Measurements from ENCODE around the gene PLOD3.

The PLOD3 gene

DNA sequence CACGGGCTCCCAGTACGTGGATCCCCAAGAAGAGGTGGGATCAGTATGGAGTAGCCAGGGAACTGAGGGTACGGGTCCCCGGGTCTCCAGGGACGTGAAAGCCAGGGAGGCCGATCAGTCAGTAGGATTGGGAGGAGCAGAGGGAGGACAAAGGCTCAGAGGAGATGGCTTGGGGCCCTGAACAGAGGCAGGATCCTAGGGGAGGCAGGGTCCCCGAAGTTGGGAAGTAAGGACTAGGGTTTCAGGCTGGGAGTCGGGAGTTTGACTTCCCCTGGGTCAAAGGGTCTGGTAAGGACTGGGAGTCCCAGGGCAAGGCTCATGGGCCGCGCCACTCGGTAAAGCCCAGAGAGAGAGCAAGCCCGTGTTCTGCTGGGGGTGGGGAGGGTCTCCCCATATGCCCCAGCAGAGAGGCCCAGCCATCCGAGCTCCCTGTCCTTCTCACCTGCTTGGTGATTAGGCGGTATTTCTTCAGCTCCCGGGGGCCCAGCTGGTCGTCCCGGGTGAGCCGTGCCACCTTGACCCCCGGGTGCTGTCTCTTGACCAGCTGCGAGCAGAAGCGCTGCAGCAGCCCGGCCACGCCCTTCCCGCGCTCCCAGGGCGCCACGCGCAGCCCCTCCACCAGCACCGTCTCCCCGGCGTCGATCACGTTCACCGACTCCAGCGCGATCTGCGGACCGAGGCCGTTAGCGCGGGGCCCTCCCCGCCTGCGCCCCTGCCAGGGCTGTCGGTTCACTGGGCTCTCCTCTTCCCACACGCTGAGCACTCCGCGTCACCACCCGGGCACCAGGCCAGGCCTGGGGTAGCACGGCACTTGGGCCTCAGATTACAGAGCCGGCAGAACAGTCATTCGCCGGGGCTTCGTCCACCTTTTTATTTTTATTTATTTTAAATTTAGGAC, 44.3 kb downstream of the PLOD3 start:
- H3K36me3 Mint-ChIP-seq (ENCODE audit: low read depth), result no peaks in the 10 kb centered on the region
- H3K4me3 Mint-ChIP-seq, result peak overlapping the region; percentile 41
- H3K27me3 Mint-ChIP-seq, result peaks cover 99% of the 10 kb centered on the region
- H3K27ac Mint-ChIP-seq, result no peak overlapping the region
- no peaks in the 10 kb centered on the region for H3K9me3 Mint-ChIP-seq
- intact Hi-C loops (cut with micrococcal nuclease), result no loop called here
- peaks cover 64% of the 10 kb centered on the region for H3K4me1 Mint-ChIP-seq (ENCODE audit: low read depth)

- no peaks in the 10 kb centered on the region for H3K36me3 Mint-ChIP-seq (ENCODE audit: low read depth)
- no peaks in the 10 kb centered on the region for H3K9me3 Mint-ChIP-seq
- intact Hi-C loops (cut with micrococcal nuclease), result no loop called here
- H3K4me1 Mint-ChIP-seq (ENCODE audit: low read depth), result peaks cover 66% of the 10 kb centered on the region
- H3K4me3 Mint-ChIP-seq, result no peak overlapping the region
- peaks cover 99% of the 10 kb centered on the region for H3K27me3 Mint-ChIP-seq
- H3K27ac Mint-ChIP-seq, result no peak overlapping the region
Observed at GRCh38 chr7:101172005-101172853, 45.2 kb downstream of the PLOD3 start.

GRCh38 chr7:101171442-101171837, 45.9 kb downstream of the PLOD3 start:
- no peak overlapping the region for H3K27ac Mint-ChIP-seq
- intact Hi-C loops (cut with micrococcal nuclease), result no loop called here
- peaks cover 99% of the 10 kb centered on the region for H3K27me3 Mint-ChIP-seq
- H3K4me3 Mint-ChIP-seq, result no peak overlapping the region
- no peaks in the 10 kb centered on the region for H3K9me3 Mint-ChIP-seq
- H3K4me1 Mint-ChIP-seq (ENCODE audit: low read depth), result peaks cover 73% of the 10 kb centered on the region
- no peaks in the 10 kb centered on the region for H3K36me3 Mint-ChIP-seq (ENCODE audit: low read depth)

- Mint-ChIP-seq H3K4me3 (no peak overlapping the region), H3K27ac (peak overlapping the region; percentile 16), H3K4me1 (ENCODE audit: low read depth) (peaks cover 79% of the 10 kb centered on the region), H3K36me3 (ENCODE audit: low read depth) (no peaks in the 10 kb centered on the region), H3K9me3 (no peaks in the 10 kb centered on the region), H3K27me3 (peaks cover 99% of the 10 kb centered on the region)
- intact Hi-C loops (cut with micrococcal nuclease), result no loop called here
Observed at GRCh38 chr7:101170617-101171441, 46.6 kb downstream of the PLOD3 start.

DNA sequence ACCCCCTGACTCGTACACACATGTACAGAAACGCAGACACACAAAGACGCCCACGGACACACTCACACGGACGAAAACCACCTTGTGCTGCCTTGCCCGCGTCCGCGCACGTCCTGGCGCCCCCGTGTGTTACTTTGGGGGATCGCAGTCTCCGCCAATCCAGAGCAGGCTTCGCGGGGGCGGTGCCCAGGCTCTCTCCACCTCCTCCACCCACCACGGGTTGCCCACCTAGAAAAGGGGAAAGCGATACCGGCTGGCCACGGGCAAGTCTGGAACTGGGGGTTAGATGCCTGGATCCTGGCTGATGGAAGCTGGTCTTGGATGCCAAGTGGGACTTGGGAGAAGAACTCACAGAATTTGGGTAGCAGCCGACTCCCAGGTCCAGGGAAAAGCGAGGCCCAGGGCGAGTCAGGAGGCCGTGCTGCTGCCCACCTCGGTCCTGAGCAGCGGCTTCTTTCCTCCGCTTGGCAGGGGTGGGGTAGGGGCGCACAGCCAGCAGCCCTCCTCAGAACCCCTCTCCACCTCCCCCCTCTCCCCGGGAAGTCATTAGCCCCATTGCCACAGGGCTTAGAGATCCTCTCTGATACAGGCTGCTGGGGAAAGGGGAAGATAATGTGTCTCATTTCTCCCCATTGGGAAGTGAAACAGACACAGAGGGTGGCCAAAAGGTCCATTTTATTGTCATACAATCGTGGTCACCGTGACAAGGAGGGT, 47.4 kb downstream of the PLOD3 start:
- peaks cover 99% of the 10 kb centered on the region for H3K27me3 Mint-ChIP-seq
- H3K4me1 Mint-ChIP-seq (ENCODE audit: low read depth), result peaks cover 88% of the 10 kb centered on the region
- H3K36me3 Mint-ChIP-seq (ENCODE audit: low read depth), result no peaks in the 10 kb centered on the region
- H3K27ac Mint-ChIP-seq, result peak overlapping the region; percentile 16
- H3K4me3 Mint-ChIP-seq, result no peak overlapping the region
- H3K9me3 Mint-ChIP-seq, result no peaks in the 10 kb centered on the region
- intact Hi-C loops (cut with micrococcal nuclease), result no loop called here

GRCh38 chr7:101169110-101169837, 48.1 kb downstream of the PLOD3 start:
- Mint-ChIP-seq H3K36me3 (ENCODE audit: low read depth) (no peaks in the 10 kb centered on the region), H3K9me3 (no peaks in the 10 kb centered on the region), H3K27me3 (peaks cover 100% of the 10 kb centered on the region), H3K27ac (no peak overlapping the region), H3K4me1 (ENCODE audit: low read depth) (peaks cover 85% of the 10 kb centered on the region), H3K4me3 (no peak overlapping the region)
- intact Hi-C loops (cut with micrococcal nuclease), result no loop called here

GRCh38 chr7:101168412-101169049, 48.9 kb downstream of the PLOD3 start:
- no peaks in the 10 kb centered on the region for H3K9me3 Mint-ChIP-seq
- H3K27me3 Mint-ChIP-seq, result peaks cover 99% of the 10 kb centered on the region
- H3K36me3 Mint-ChIP-seq (ENCODE audit: low read depth), result no peaks in the 10 kb centered on the region
- no peak overlapping the region for H3K27ac Mint-ChIP-seq
- intact Hi-C loops (cut with micrococcal nuclease), result no loop called here
- peaks cover 78% of the 10 kb centered on the region for H3K4me1 Mint-ChIP-seq (ENCODE audit: low read depth)
- H3K4me3 Mint-ChIP-seq, result no peak overlapping the region

DNA sequence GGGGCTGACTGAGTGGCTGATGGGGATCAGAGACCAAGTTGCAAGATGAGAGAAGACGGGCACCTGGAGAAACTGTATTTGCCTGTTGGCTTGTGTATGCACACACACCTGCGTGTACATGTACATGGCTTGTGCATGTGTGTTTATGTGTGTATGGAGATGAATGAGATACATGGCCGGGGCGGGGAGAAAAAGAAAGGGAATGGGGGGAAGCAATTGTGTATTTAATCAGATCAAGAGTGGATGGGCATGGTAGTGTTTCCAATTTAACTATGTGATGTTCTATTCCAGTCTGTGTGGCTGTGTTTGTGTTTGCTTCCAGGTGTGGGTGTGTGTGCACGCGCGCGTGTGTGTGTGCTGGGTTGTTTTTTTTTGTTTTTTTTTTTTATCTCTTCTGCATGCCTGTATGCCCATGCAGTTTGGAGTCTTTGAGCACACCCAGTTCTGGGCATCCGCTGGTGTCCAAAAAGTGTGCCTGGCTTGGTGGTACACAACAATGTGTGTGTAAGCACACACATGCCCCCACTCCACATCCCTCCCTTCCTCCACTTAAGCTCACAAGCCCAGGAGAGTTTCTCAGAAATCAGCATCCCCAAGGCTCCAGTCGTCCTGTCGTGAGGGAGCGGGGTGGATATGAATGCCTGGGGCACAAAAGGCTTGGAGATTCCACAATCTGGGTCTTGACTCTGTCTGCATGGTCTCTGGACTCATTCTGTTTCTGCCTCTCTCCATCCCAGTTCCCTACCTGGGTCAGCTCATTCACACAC, 49.6 kb downstream of the PLOD3 start:
- Mint-ChIP-seq H3K9me3 (no peaks in the 10 kb centered on the region), H3K4me3 (no peak overlapping the region), H3K27me3 (peaks cover 96% of the 10 kb centered on the region), H3K4me1 (ENCODE audit: low read depth) (peaks cover 71% of the 10 kb centered on the region), H3K27ac (no peak overlapping the region), H3K36me3 (ENCODE audit: low read depth) (no peaks in the 10 kb centered on the region)
- intact Hi-C loops (cut with micrococcal nuclease), result no loop called here

DNA sequence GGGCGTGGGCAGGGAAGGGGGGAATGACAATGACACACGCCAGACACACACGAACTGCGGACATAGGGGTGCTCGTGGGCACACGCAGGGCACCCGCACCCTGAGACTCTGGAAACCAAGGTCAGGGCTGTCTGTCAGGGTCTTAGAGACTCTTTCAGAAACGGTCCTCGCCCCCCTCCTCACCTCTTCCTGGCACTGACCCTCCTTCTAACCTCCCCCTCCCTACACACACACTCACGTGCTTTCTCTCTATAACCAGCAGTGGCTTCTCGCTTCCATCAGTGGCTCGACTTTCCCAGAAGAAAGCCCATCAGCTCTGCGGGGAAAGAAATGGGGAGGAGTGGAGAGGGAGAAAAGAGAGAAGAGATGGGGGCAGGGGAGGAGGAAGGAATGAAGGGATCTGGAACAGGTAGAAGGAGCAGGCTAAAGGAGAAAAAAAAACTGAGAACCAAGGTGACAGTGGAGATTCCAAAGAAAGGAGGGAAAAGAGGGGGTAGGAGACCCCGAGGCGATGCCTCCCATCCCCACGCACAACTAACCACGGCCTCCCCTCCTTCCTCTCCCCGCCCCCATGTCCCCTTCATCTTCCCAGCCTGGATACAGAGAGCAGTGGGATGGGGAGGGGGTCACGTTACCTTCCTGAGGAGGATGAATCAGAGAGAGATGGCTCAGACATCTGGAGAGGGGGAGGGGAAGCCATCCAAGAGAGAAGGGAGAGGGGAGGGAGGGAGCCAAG, 50.3 kb downstream of the PLOD3 start:
- intact Hi-C loops (cut with micrococcal nuclease), result no loop called here
- Mint-ChIP-seq H3K4me3 (no peak overlapping the region), H3K4me1 (ENCODE audit: low read depth) (peaks cover 69% of the 10 kb centered on the region)

DNA sequence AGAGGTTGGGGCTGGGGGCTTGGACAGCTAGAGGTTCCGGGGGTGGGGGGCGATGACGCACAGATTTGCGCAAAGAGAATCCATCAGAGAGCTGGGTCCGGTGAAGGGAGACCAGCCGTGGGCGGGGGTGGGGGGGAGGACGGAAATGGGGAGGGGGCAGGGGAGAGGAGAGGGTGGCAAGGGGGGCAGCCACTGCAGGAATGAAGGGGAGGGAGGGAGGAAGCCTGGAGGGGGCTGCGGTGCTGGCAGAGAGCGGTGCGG, 50.8 kb downstream of the PLOD3 start:
- Mint-ChIP-seq H3K36me3 (ENCODE audit: low read depth) (peaks cover 2% of the 10 kb centered on the region), H3K4me3 (no peak overlapping the region), H3K27ac (no peak overlapping the region), H3K9me3 (no peaks in the 10 kb centered on the region), H3K27me3 (peaks cover 94% of the 10 kb centered on the region), H3K4me1 (ENCODE audit: low read depth) (peaks cover 64% of the 10 kb centered on the region)
- intact Hi-C loops (cut with micrococcal nuclease), result no loop called here

More for the DNA sequence above, 50.3 kb downstream of the PLOD3 start:
- no peaks in the 10 kb centered on the region for H3K9me3 Mint-ChIP-seq
- H3K36me3 Mint-ChIP-seq (ENCODE audit: low read depth), result no peaks in the 10 kb centered on the region
- no peak overlapping the region for H3K27ac Mint-ChIP-seq
- peaks cover 94% of the 10 kb centered on the region for H3K27me3 Mint-ChIP-seq

- H3K4me3 Mint-ChIP-seq, result peak overlapping the region; percentile 74
- peaks cover 7% of the 10 kb centered on the region for H3K36me3 Mint-ChIP-seq (ENCODE audit: low read depth)
- no peaks in the 10 kb centered on the region for H3K9me3 Mint-ChIP-seq
- peaks cover 94% of the 10 kb centered on the region for H3K27me3 Mint-ChIP-seq
- intact Hi-C loops (cut with micrococcal nuclease), result loop anchor here (1.0 kb wide), 1 partner anchor 12 kb away; the partner anchor contains the start of gene AP1S1
- peaks cover 60% of the 10 kb centered on the region for H3K4me1 Mint-ChIP-seq (ENCODE audit: low read depth)
- H3K27ac Mint-ChIP-seq, result peak overlapping the region; percentile 7
Observed at GRCh38 chr7:101165958-101166647, 51.3 kb downstream of the PLOD3 start.

Measured in dendritic cell treated with granulocyte-macrophage colony-stimulating factor and Interleukin-4, amounts not matched to agents 40 ng/mL and 50 ng/mL, for 4 days (primary cell).